ENCODE data around the gene TYW1B. TPM values are rescaled to one million over a fixed set of nuclear protein-coding genes. Genes with fewer than 3 reads are reported as not detected.
"Not testable (repeated sequence)": the region's sequence is repeated elsewhere in the genome, so short reads cannot be mapped to it uniquely, and the experiment has no call there.

TYW1B gene
- total RNA-seq, 2 donors from 2014 or later = 2.1 to 2.8 TPM

- no peak for ATAC-seq
- DNase-seq (ENCODE audit: low spot score in 2 of 2) = no peak
- H3K36me3 Mint-ChIP-seq = no peaks in the 10 kb centered on the region
- no peaks in the 10 kb centered on the region for H3K9me3 Mint-ChIP-seq
- no peak overlapping the region for H3K27ac Mint-ChIP-seq
Observed at GRCh38 chr7:72785166-72785955, 42.6 kb downstream of the TYW1B start.

DNA sequence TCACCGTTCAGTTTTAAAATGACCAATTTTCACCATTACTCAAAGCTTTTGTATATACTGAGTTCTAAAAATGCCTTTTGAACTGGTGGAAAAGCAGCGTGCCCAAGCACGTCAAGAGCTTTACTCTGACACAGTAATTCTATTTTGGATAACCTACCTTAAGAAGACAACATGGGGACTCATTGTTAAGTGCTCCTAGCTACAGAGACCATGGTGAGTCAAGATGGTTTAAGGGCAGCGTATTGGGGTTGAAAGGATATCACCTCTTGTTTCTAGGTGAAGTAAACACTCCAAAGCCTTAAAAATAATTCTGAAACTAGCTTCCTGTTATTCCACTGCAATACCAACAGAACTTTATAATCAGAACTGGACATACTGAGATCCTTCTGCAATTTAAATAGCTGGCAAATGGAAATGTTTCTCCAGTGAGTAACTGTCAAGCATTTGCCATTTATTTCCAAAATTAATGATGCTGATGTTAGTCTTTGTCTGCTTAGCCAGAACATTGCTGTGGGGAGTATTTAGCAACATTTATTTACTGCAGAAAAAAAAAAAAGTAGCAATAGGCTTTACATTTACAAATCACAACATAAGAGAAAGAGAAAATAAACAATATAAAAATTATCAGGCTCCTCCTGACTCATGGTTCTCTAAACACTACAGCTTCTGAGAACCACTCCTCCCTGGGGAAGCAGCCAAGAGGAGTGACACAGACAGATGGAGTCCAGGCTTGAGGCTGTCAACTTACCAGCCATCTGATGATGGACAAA is 44.2 kb downstream of the TYW1B start:
- not testable (repeated sequence) for H3K27ac Mint-ChIP-seq; H3K36me3 Mint-ChIP-seq; H3K9me3 Mint-ChIP-seq; DNase-seq (ENCODE audit: low spot score in 2 of 2); ATAC-seq

GRCh38 chr7:72781631-72782030 is 46.4 kb downstream of the TYW1B start:
- Mint-ChIP-seq H3K27ac (no peak overlapping the region), H3K9me3 (no peaks in the 10 kb centered on the region), H3K36me3 (no peaks in the 10 kb centered on the region)
- no peak for ATAC-seq
- DNase-seq (ENCODE audit: low spot score in 2 of 2) = no peak

GRCh38 chr7:72781161-72781560 is 46.8 kb downstream of the TYW1B start:
- DNase-seq (ENCODE audit: low spot score in 2 of 2) (no peak), ATAC-seq (no peak)
- Mint-ChIP-seq H3K27ac (no peak overlapping the region), H3K9me3 (no peaks in the 10 kb centered on the region), H3K36me3 (peaks cover 0 to under 1% of the 10 kb centered on the region in 2 donors)

DNA sequence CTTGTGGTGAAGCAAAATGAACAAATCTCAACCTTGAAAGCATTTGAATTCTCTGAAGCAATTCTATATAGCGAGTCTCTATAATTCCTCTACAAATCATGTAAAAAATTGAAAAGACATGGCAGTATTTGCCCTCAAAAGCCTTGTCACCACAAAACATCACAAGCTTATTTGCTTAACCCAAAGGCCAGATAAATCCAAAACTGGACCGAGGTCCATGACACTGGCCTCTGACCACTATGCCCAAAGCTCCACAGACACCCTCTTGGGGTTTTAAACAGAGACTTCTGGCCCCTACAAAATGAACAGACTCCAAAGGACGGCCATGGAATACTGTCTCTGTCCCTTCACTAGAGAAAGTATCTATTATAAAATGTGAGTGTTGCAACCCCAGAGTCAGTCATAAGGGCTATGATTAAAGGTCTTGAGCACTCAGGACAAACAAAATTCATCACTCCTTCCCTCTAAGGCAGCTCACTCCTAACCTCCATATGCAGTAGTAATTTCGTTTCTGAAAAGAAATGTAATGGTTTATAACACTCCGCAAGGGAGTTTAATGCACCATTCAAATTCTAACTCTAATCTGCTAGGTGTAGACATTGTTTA is 47.6 kb downstream of the TYW1B start:
- H3K36me3 Mint-ChIP-seq; DNase-seq (ENCODE audit: low spot score in 2 of 2); H3K9me3 Mint-ChIP-seq; H3K27ac Mint-ChIP-seq; ATAC-seq: not testable (repeated sequence)

DNA sequence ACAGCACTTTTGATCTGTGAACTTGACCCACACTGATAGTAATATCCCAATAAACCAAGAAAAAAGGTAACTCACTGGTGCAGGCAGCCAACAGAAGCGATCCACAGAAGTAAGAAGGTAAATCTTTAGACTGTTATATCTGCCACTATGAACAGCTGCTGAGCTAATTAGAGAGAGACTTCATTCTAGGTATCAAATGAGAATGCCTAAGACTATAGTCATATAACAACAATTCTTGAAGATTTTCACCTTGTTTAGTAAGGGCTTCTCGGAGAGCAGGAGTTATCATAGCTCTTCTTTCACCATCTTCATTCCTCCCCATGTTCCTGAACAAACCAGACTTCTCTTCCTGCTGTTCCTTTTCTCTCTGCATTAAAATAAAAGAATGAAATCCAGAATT is 50.8 kb downstream of the TYW1B start:
- DNase-seq (ENCODE audit: low spot score in 2 of 2); H3K27ac Mint-ChIP-seq; H3K9me3 Mint-ChIP-seq; ATAC-seq: not testable (repeated sequence)
- H3K36me3 Mint-ChIP-seq = peaks cover 9 to 17% of the 10 kb centered on the region in 2 donors

GRCh38 chr7:72772627-72773026 is 55.4 kb downstream of the TYW1B start:
- not testable (repeated sequence) for DNase-seq (ENCODE audit: low spot score in 2 of 2); H3K9me3 Mint-ChIP-seq; H3K27ac Mint-ChIP-seq; ATAC-seq
- H3K36me3 Mint-ChIP-seq = peaks cover 9 to 19% of the 10 kb centered on the region in 2 donors

DNA sequence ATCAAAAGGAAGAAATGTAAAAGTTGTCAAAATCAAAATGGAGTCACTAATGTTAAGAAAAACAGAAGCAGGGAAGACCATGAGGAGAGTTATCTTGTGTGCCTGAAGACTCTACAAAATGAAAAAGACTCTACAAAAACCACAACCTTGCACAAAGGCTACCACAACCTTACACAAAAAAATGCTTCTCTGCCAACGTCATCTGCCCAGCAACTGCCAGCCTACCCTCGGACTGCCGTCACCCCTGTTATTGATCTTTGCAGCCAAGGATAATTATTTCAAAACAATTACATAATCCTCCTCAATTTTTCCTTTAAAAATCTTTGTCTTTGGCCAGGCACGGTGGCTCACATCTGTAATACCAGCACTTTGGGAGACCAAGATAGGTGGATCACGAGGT is 61.0 kb downstream of the TYW1B start:
- not testable (repeated sequence) for ATAC-seq; DNase-seq (ENCODE audit: low spot score in 2 of 2); H3K27ac Mint-ChIP-seq; H3K9me3 Mint-ChIP-seq
- peaks cover 0 to 16% of the 10 kb centered on the region in 2 donors for H3K36me3 Mint-ChIP-seq

DNA sequence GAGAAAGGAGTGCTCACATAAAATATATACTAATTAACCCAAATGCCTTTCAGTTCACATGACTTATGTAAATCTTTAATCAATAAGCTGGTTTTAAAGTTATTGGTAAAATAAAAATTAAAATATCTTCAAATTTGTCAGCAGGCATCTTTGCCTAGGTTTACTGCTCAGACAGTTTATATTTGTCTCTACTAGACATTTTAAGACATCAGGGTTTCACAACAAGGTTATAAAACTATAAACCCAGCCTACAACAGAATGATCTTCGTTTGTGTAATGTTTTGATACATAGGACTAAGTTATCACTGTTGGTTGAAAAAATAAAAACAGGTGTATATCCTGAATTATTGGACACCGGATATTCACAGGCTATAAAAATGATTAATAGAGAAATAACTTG is 67.4 kb downstream of the TYW1B start:
- H3K27ac Mint-ChIP-seq = no peak overlapping the region
- ATAC-seq = no peak

DNA sequence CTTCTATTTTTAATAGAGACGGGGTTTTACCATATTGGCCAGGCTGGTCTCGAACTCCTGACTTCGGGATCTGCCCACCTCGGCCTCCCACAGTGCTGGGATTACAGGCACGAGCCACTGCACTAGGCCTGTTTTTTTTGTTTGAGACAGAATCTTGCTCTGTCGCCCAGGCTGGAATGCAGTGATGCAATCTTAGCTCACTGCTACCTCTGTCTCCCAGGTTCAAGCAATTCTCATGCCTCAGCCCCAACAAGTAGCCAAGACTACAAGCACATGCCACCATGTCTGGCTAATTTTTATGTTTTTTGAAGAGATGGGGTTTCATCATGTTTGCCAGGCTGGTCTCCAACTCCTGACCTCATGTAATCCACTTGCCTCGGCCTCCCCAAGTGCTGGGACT is 73.7 kb downstream of the TYW1B start:
- no peak for ATAC-seq
- H3K27ac Mint-ChIP-seq = no peak overlapping the region
- no peak for DNase-seq (ENCODE audit: low spot score in 2 of 2)
- H3K36me3 Mint-ChIP-seq = peaks cover 5 to 48% of the 10 kb centered on the region in 2 donors
- peaks cover 0 to 11% of the 10 kb centered on the region in 2 donors for H3K9me3 Mint-ChIP-seq

More for the DNA sequence above, 67.4 kb downstream of the TYW1B start:
- H3K36me3 Mint-ChIP-seq = peaks cover 3 to 30% of the 10 kb centered on the region in 2 donors
- H3K9me3 Mint-ChIP-seq = peaks cover 0 to 11% of the 10 kb centered on the region in 2 donors
- no peak for DNase-seq (ENCODE audit: low spot score in 2 of 2)

DNA sequence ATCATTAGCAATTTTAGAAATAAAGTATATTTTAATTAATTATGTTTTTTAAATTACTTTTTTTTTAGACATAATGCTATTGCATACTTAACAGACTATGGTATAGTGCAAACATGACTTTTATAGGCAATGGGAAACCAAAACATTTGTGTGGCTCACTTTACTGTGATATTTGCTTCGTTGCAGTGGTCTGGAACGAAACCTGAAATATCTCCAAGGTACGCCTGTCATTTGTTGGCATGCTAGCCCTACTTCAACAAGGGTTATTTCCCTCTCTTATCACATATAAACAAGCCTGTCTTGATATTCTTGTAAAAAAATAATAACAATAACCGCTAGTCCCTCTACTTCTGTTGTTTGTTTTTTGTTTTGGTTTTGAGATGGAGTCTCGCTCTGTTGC is 74.2 kb downstream of the TYW1B start:
- DNase-seq (ENCODE audit: low spot score in 2 of 2) (no peak), ATAC-seq (no peak)
- Mint-ChIP-seq H3K27ac (no peak overlapping the region), H3K36me3 (peaks cover 5 to 43% of the 10 kb centered on the region in 2 donors), H3K9me3 (peaks cover 0 to 10% of the 10 kb centered on the region in 2 donors)

GRCh38 chr7:72753229-72753628 is 74.8 kb downstream of the TYW1B start:
- DNase-seq (ENCODE audit: low spot score in 2 of 2); H3K9me3 Mint-ChIP-seq; ATAC-seq; H3K27ac Mint-ChIP-seq: not testable (repeated sequence)
- peaks cover 5 to 40% of the 10 kb centered on the region in 2 donors for H3K36me3 Mint-ChIP-seq

DNA sequence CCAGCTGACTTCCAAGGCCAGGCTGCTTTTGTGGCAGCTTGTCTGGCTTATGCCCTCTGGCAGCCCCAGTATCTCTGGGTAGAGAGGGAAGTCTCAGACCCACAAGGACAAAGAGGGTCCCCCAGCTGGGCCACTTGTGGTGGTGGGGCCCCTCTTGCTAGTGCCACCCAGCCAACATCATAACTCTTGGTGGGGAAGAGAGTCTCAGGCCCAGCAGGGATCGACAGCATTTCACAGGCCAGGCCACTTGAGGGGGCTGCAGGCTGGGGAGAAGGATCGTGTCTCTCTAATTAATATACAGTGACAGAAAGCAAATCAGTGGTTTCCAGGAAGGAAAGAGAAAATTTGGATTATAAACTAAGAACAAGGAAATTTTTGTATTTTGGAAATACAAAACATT is 76.0 kb downstream of the TYW1B start:
- ATAC-seq (no peak), DNase-seq (ENCODE audit: low spot score in 2 of 2) (no peak)
- Mint-ChIP-seq H3K36me3 (peaks cover 5 to 32% of the 10 kb centered on the region in 2 donors), H3K27ac (peak overlapping the region in 1 of 2 donors; percentile 92), H3K9me3 (no peaks in the 10 kb centered on the region)

- Mint-ChIP-seq H3K27ac (no peak overlapping the region), H3K9me3 (no peaks in the 10 kb centered on the region), H3K36me3 (peaks cover 5 to 27% of the 10 kb centered on the region in 2 donors)
- DNase-seq (ENCODE audit: low spot score in 2 of 2) = no peak
- no peak for ATAC-seq
Observed at GRCh38 chr7:72751378-72751777, 76.6 kb downstream of the TYW1B start.

GRCh38 chr7:72748649-72749048 is 79.4 kb downstream of the TYW1B start:
- not testable (repeated sequence) for ATAC-seq; H3K27ac Mint-ChIP-seq; DNase-seq (ENCODE audit: low spot score in 2 of 2); H3K9me3 Mint-ChIP-seq
- peaks cover 0 to 36% of the 10 kb centered on the region in 2 donors for H3K36me3 Mint-ChIP-seq

DNA sequence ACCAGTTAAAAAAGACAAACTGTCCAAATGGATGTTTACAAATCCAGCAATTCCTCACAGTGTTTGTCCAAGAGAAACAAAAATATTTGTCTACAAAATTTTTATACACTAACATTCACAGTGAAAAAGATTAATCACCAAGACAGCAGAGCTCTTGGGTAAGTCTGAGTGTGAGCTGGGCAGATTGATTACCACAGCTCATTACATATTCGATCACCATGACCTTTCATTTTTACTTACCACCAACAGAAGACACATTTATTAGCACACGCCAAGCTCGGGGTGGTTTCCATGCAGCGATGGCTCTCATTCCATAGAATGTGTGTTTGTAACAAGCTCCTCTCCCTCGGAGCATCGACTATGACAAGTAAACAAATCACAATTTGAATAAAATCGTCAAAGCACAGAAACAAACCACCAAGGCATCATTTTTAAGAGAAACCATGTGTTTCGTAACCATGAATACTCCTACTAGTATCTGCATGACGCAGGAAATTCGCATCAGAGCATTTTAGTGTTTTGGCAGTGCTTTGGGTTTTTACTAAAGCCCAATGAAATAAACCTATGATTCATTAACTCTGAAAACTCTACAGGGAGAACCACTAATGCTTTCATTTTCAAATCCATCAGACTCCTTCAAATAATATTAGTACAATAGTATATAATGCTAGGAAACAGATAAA is 83.6 kb downstream of the TYW1B start:
- not testable (repeated sequence) for H3K27ac Mint-ChIP-seq; DNase-seq (ENCODE audit: low spot score in 2 of 2); ATAC-seq
- H3K36me3 Mint-ChIP-seq = peaks cover 20 to 37% of the 10 kb centered on the region in 2 donors
- peaks cover 7 to 14% of the 10 kb centered on the region in 2 donors for H3K9me3 Mint-ChIP-seq

All from activated naive CD4-positive, alpha-beta T cell treated with anti-CD3 and anti-CD28 coated beads, Interleukin-2, amount 50 U/mL, for 72 hours (primary cell).